OCI-LY1 (cell line): ENCODE measurements around the gene CD2.

ENCODE experiments used
- EZH2 ChIP-seq: fragments of 200-600 bp; sonication (generic), shearing (Covaris generic); IDR thresholded peaks from 2 replicates; pipeline ENCODE4 v1.8.0; 2017; ENCODE audit warnings: borderline replicate concordance, mixed run types, mild to moderate bottlenecking, antibody characterized with exemption, low read length, moderate library complexity, mixed read lengths
- TF ChIP-seq, protein P1 (sequence below): fragments of 200-600 bp; sonication (generic), shearing (Covaris generic); IDR thresholded peaks from 2 replicates; pipeline ENCODE4 v1.5.1; 2017; ENCODE audit warnings: mild to moderate bottlenecking, antibody characterized with exemption, low read length, moderate library complexity, mixed read lengths

DNA sequence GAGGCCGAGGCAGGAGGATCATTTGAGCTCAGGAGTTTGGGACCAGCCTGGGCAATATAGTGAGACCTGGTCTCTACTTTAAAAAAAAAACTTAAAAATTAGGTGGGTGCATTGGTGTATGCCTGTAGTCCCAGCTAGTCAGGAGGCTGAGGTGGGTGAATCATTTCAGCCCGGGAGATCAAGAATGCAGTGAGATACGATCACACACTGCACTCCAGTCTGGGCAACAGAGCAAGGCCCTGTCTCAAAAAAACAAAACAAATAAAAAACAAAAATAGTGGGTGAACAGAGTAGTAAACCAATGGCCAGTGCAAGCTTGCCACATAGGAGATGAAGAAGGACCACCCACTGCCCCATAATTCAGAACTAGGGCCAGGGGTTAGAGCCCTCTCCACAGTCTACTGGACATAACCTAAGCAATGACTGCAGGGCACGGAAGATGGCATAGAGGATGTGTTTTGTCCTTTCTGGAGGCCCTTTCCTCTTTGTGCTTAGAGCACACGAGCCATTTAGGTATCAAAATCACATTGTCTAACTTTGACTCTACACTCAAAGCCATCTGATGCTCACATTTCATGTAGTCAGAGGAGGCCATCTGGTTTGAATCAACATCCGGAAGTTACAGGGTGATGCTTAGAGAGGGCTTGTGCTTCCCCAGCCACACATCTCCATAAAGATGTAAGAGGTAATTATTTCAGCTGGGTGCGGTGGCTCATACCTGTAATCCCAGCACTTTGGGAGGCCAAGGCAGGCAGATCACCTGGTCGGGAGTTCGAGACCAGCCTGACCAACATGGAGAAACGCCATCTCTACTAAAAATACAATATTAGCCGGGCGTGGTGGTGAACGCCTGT, 12.6 kb downstream of the CD2 start:
- TF ChIP-seq, protein P1, sequence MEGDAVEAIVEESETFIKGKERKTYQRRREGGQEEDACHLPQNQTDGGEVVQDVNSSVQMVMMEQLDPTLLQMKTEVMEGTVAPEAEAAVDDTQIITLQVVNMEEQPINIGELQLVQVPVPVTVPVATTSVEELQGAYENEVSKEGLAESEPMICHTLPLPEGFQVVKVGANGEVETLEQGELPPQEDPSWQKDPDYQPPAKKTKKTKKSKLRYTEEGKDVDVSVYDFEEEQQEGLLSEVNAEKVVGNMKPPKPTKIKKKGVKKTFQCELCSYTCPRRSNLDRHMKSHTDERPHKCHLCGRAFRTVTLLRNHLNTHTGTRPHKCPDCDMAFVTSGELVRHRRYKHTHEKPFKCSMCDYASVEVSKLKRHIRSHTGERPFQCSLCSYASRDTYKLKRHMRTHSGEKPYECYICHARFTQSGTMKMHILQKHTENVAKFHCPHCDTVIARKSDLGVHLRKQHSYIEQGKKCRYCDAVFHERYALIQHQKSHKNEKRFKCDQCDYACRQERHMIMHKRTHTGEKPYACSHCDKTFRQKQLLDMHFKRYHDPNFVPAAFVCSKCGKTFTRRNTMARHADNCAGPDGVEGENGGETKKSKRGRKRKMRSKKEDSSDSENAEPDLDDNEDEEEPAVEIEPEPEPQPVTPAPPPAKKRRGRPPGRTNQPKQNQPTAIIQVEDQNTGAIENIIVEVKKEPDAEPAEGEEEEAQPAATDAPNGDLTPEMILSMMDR, result no peak
- no peak for TF ChIP-seq EZH2
